Measurements from ENCODE around the gene DUS4L. TPM values are rescaled to one million over a fixed set of nuclear protein-coding genes. Genes with fewer than 3 reads are reported as not detected.
A peak's percentile ranks its signal among the peaks of the same experiment; 100 is the strongest.

DUS4L gene
- total RNA-seq, 1 experiment from 2014 or later: 14.8 TPM

GRCh38 chr7:107613948-107614347 is 50.2 kb downstream of the DUS4L start:
- DNase-seq (ENCODE audit: low spot score): no peak

- peak; percentile 50 for DNase-seq (ENCODE audit: low spot score)
Measured at GRCh38 chr7:107614425-107614824, 50.7 kb downstream of the DUS4L start.

- DNase-seq (ENCODE audit: low spot score): no peak
Measured at GRCh38 chr7:107615910-107616680, 52.3 kb downstream of the DUS4L start.

GRCh38 chr7:107622429-107622828 is 58.7 kb downstream of the DUS4L start:
- DNase-seq (ENCODE audit: low spot score): peak; percentile 16

GRCh38 chr7:107622894-107623293 is 59.1 kb downstream of the DUS4L start:
- DNase-seq (ENCODE audit: low spot score): no peak

- no peak for DNase-seq (ENCODE audit: low spot score)
Measured at GRCh38 chr7:107627002-107627401, 63.2 kb downstream of the DUS4L start.

Other genes with a start within 250 kb of the DUS4L start
- not detected in 2 replicates for gene GPR22, start 93.9 kb upstream of the DUS4L start, total RNA-seq (2014; rRNA removed; shearing (Covaris generic))
- gene COG5, start 51 bp upstream of the DUS4L start, total RNA-seq (2014; rRNA removed; shearing (Covaris generic)): 33.0 and 41.7 TPM in 2 replicates
- 122 and 171 TPM in 2 replicates for gene BCAP29, start 16.3 kb downstream of the DUS4L start, total RNA-seq (2014; rRNA removed; shearing (Covaris generic))
- gene SLC26A4, start 96.9 kb downstream of the DUS4L start, total RNA-seq (2014; rRNA removed; shearing (Covaris generic)): 0.06 and 0.19 TPM in 2 replicates
- gene CBLL1, start 180.2 kb downstream of the DUS4L start, total RNA-seq (2014; rRNA removed; shearing (Covaris generic)): 38.5 and 38.9 TPM in 2 replicates
- not detected in 2 replicates for gene SLC26A3, start 239.3 kb downstream of the DUS4L start, total RNA-seq (2014; rRNA removed; shearing (Covaris generic))